Breast epithelium (tissue), 4 donors: ENCODE data around the gene PLB1. TPM values are rescaled to one million over a fixed set of nuclear protein-coding genes. Genes with fewer than 3 reads are reported as not detected.

ENCODE experiments used
- DNase-seq, 2 donors: peaks; one replicate each; pipeline ENCODE4 v3.0.0-alpha.2; 2019; ENCODE audit warnings: low spot score in 2 of 2
- H3K27ac ChIP-seq, 2 donors: fragments of 200-600 bp; sonication (generic) in 1 of 2; one replicate each; pipeline ENCODE4 v1.5.1; 2016 to 2019; ENCODE audit warnings: mild to moderate bottlenecking in 1 of 2
- H3K27me3 ChIP-seq, 2 donors: fragments of 200-600 bp; sonication (generic) in 1 of 2; one replicate each; pipeline versions ENCODE4 v1.5.1 to v1.6.0; 2017 to 2019; ENCODE audit warnings: control low read depth in 1 of 2, mild to moderate bottlenecking in 1 of 2
- H3K36me3 ChIP-seq: fragments of 200-600 bp; one replicate; pipeline ENCODE4 v1.5.1; 2019
- H3K4me1 ChIP-seq, 2 donors: fragments of 200-600 bp; sonication (generic); one replicate each; pipeline ENCODE4 v1.5.1; 2016 to 2019; ENCODE audit warnings: control low read depth in 1 of 2
- H3K4me3 ChIP-seq, 3 donors: fragments of 200-600 bp; sonication (generic); 1 replicate in 2 of 3; 2 replicates in 1 of 3; pipeline ENCODE4 v1.5.1; 2016 to 2019; ENCODE audit warnings: mild to moderate bottlenecking in 3 of 3, moderate library complexity in 2 of 3
- H3K9me3 ChIP-seq, 2 donors: fragments of 200-600 bp; sonication (generic) in 1 of 2; one replicate each; pipeline ENCODE4 v1.5.1; 2016 to 2019; ENCODE audit warnings: control low read depth in 1 of 2
- POLR2A ChIP-seq: fragments of 450-650 bp; IDR thresholded peaks from one replicate; pipeline ENCODE4 v1.6.1; 2016; ENCODE audit warnings: antibody characterized with exemption, mild to moderate bottlenecking, moderate library complexity
- POLR2AphosphoS5 ChIP-seq, 3 donors: sonication (generic); formaldehyde crosslinking; IDR thresholded peaks; one replicate each; pipeline ENCODE4 v1.6.1; 2017; ENCODE audit warnings: antibody characterized with exemption in 3 of 3
- intact Hi-C: fragments of 100-400 bp; cut with DNase I; formaldehyde crosslinking; loops from one replicate; pipeline ENCODE4 v1.15.1; 2023; ENCODE audit warnings: low total_unique reads
- total RNA-seq, 3 donors: library from RNA; depleted of rRNA; stranded (reverse); fragments of >200 nt; gene quantifications; one replicate each; pipeline ENCODE4 v1.1.0, GENCODE V29; 2016
- TF ChIP-seq, protein P1 (sequence below), 3 donors: fragments of 450-650 bp; IDR thresholded peaks; one replicate each; pipeline ENCODE4 v1.5.1; 2016 to 2017; ENCODE audit warnings: antibody characterized with exemption in 3 of 3, mild to moderate bottlenecking in 3 of 3, moderate library complexity in 3 of 3

The PLB1 gene
- total RNA-seq, 3 donors from 2014 or later = 5.6 to 11.9 (median 8.8) TPM

DNA sequence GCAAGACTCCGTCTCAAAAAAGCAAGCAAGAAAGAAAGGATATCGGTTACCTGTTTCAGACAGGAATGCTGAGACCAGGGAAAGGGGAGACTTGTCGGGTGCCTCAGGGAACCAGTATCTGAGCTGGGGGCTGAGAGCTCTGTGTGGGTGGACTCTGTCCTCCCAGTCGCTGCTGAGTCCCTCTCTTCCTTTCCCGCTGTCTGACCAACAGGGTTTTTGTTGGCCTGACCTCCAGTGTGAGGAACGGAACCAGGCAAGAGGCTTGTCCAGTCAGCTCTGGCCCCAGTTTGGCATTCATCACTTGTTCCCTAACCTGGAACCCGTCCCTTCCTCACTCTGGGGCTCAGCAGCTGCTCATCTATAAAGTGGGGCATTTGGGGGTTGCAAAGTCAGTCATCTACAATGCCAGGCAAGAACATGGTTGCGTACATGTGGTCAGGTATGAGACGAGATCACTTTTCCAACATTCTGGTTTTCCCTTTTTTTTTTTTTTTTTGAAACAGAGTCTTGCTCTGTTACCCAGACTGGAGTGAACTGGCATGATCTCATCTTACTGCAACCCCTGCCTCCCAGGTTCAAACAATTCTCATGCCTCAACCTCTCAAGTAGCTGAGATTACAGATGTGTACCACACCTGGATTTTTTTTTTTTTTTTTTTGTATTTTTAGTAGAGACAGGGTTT lies 116.4 kb downstream of the PLB1 start:
- Histone ChIP-seq H3K27me3 (no peaks in the 10 kb centered on the region), H3K36me3 (no peaks in the 10 kb centered on the region), H3K4me3 (no peak overlapping the region), H3K4me1 (no peaks in the 10 kb centered on the region), H3K9me3 (no peaks in the 10 kb centered on the region), H3K27ac (no peak overlapping the region)
- intact Hi-C loops = no loop called here
- TF ChIP-seq POLR2A (no peak), POLR2AphosphoS5 (IDR thresholded peaks at IDR 0.05) (no peak)
- TF ChIP-seq, protein P1, sequence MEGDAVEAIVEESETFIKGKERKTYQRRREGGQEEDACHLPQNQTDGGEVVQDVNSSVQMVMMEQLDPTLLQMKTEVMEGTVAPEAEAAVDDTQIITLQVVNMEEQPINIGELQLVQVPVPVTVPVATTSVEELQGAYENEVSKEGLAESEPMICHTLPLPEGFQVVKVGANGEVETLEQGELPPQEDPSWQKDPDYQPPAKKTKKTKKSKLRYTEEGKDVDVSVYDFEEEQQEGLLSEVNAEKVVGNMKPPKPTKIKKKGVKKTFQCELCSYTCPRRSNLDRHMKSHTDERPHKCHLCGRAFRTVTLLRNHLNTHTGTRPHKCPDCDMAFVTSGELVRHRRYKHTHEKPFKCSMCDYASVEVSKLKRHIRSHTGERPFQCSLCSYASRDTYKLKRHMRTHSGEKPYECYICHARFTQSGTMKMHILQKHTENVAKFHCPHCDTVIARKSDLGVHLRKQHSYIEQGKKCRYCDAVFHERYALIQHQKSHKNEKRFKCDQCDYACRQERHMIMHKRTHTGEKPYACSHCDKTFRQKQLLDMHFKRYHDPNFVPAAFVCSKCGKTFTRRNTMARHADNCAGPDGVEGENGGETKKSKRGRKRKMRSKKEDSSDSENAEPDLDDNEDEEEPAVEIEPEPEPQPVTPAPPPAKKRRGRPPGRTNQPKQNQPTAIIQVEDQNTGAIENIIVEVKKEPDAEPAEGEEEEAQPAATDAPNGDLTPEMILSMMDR (IDR thresholded peaks at IDR 0.05) = no peak
- no peak for DNase-seq

DNA sequence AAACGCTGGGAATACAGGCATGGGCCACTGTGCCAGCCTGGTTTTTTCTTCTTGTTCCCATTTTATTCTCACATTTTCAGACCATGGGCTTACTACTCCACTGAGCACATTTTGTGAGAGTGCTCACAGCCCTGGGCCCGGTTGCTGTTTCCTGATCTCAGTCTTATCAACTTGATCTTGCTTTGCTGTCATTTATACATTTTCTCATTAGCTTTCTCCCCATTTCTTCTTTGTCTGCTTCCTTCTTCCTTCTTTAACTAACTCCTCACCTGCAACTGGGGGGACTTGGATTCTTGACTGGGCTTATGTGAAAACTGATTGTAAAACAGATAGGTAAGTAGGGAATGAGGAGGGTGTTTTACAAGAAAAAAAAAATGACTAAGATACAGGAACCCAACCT lies 117.3 kb downstream of the PLB1 start:
- intact Hi-C loops = no loop called here
- Histone ChIP-seq H3K4me1 (no peaks in the 10 kb centered on the region), H3K4me3 (no peak overlapping the region), H3K36me3 (no peaks in the 10 kb centered on the region), H3K9me3 (no peaks in the 10 kb centered on the region), H3K27me3 (no peaks in the 10 kb centered on the region), H3K27ac (peak overlapping the region in 1 of 2 donors; percentile 45)
- TF ChIP-seq POLR2A = no peak
- no peak for TF ChIP-seq POLR2AphosphoS5 (IDR thresholded peaks at IDR 0.05)
- TF ChIP-seq, protein P1 (IDR thresholded peaks at IDR 0.05) = no peak
- DNase-seq = no peak

DNA sequence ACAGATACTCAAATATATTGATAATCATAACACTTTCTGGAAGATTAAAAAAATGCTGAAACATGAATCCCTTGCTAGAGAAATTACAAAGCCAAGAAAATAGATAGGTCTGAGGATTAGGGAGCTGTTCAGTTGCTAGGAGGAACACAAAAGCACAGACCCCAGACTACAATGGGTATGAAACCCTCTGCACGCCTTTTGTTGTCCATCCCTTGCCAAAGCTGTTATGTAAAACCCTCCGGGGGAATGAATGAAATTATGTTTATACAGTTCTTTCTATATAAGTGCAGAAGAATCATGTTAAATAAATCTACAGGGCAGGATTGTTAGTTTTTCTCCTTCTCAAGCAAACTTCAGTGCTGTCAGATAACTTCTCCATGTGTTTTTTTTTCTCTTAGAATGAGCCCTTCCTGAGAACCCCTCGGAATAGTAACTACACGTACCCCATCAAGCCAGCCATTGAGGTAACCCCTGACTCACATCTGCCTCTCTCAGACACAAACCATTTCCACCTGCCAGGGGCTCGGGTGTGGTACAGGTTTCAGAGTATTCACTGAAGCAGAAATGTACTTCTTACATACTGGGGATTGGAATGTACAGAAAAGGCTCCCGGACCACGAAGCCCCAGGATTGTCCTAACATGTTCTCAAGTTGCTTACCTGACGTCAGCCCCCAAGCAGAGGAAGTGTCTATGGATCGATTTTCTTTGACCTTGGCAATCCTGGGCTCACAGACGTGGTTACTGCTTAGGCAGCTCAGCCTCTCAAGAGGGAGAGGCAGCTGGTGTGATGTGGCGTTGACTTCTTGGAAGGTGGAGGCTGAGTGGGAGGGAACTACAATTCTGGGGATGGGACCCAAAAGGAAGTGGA lies 118.0 kb downstream of the PLB1 start:
- Histone ChIP-seq H3K27me3 (no peaks in the 10 kb centered on the region), H3K9me3 (no peaks in the 10 kb centered on the region), H3K4me1 (no peaks in the 10 kb centered on the region), H3K4me3 (no peak overlapping the region), H3K36me3 (no peaks in the 10 kb centered on the region), H3K27ac (peak overlapping the region; percentile 22 to 45)
- DNase-seq = peak in 1 of 2 donors; percentile 52
- intact Hi-C loops = no loop called here
- TF ChIP-seq POLR2AphosphoS5 (IDR thresholded peaks at IDR 0.05) (no peak), POLR2A (no peak)
- TF ChIP-seq, protein P1 (IDR thresholded peaks at IDR 0.05) = no peak

DNA sequence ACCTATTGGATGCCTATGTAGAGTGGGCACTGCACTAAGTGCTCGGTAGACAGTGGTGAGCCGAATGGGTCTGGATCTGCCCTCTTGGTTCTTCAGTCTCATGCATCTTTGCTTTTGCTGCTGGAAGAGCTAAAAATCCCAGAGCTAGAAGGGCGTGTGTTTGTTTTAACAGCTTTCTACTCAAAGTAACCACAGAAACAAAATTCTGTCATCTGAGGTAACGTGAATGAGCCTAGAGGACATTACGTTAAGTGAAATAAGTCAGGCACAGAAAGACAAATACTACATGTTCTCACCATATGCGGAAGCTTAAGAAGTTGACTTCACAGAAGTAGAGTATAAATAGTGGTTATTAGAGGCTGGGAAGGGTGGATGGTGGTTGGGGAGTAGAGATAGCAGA lies 119.8 kb downstream of the PLB1 start:
- Histone ChIP-seq H3K4me3 (no peak overlapping the region), H3K27ac (no peak overlapping the region), H3K36me3 (no peaks in the 10 kb centered on the region), H3K4me1 (no peaks in the 10 kb centered on the region), H3K9me3 (no peaks in the 10 kb centered on the region), H3K27me3 (no peaks in the 10 kb centered on the region)
- no peak for DNase-seq
- TF ChIP-seq POLR2AphosphoS5 (IDR thresholded peaks at IDR 0.05) = no peak
- TF ChIP-seq POLR2A = no peak
- TF ChIP-seq, protein P1 (IDR thresholded peaks at IDR 0.05) = no peak
- intact Hi-C loops = no loop called here
